SKM-1 (cell line): ENCODE measurements around the gene PODN.

Experiments
- DNase-seq: peaks from one replicate; lab custom pipeline; 2025; ENCODE audit not compliant: unreplicated experiment; lab: John Stamatoyannopoulos, UW

PODN gene

GRCh38 chr1:53112861-53113260 lies 50.8 kb downstream of the PODN start:
- no peak for DNase-seq

GRCh38 chr1:53114090-53114489 lies 52.1 kb downstream of the PODN start:
- no peak for DNase-seq

- no peak for DNase-seq
Observed at GRCh38 chr1:53114581-53115400, 52.8 kb downstream of the PODN start.

- no peak for DNase-seq
Observed at GRCh38 chr1:53115403-53116306, 53.6 kb downstream of the PODN start.

- no peak for DNase-seq
Observed at GRCh38 chr1:53116307-53116810, 54.3 kb downstream of the PODN start.

GRCh38 chr1:53116933-53117600 lies 55.1 kb downstream of the PODN start:
- no peak for DNase-seq

GRCh38 chr1:53117836-53118235 lies 55.8 kb downstream of the PODN start:
- no peak for DNase-seq

- no peak for DNase-seq
Observed at GRCh38 chr1:53120659-53121058, 58.6 kb downstream of the PODN start.

- DNase-seq: no peak
Observed at GRCh38 chr1:53121319-53122172, 59.5 kb downstream of the PODN start.

- DNase-seq: no peak
Observed at GRCh38 chr1:53122201-53122885, 60.3 kb downstream of the PODN start.

GRCh38 chr1:53122961-53123413 lies 61.0 kb downstream of the PODN start:
- DNase-seq: no peak

- no peak for DNase-seq
Observed at GRCh38 chr1:53123453-53124140, 61.6 kb downstream of the PODN start.

GRCh38 chr1:53125122-53125521 lies 63.1 kb downstream of the PODN start:
- DNase-seq: no peak

- no peak for DNase-seq
Observed at GRCh38 chr1:53125623-53126360, 63.8 kb downstream of the PODN start.

- no peak for DNase-seq
Observed at GRCh38 chr1:53126495-53126894, 64.5 kb downstream of the PODN start.

GRCh38 chr1:53127546-53127945 lies 65.5 kb downstream of the PODN start:
- no peak for DNase-seq

GRCh38 chr1:53128401-53128800 lies 66.4 kb downstream of the PODN start:
- no peak for DNase-seq

GRCh38 chr1:53129891-53130597 lies 68.0 kb downstream of the PODN start:
- DNase-seq: no peak
